ENCODE measurements around the gene PITX2.

GRCh38 chr4:110643096-110643495 lies 20.2 kb upstream of the PITX2 start:
- no peak for TF ChIP-seq ZFP3 (CRISPR knock-in tag; IDR thresholded peaks at IDR 0.05)
- TF ChIP-seq, protein P1, sequence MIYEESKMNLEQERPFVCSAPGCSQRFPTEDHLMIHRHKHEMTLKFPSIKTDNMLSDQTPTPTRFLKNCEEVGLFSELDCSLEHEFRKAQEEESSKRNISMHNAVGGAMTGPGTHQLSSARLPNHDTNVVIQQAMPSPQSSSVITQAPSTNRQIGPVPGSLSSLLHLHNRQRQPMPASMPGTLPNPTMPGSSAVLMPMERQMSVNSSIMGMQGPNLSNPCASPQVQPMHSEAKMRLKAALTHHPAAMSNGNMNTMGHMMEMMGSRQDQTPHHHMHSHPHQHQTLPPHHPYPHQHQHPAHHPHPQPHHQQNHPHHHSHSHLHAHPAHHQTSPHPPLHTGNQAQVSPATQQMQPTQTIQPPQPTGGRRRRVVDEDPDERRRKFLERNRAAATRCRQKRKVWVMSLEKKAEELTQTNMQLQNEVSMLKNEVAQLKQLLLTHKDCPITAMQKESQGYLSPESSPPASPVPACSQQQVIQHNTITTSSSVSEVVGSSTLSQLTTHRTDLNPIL (CRISPR knock-in tag; IDR thresholded peaks at IDR 0.05; ENCODE audit: low read depth), result no peak

All from SK-N-SH treated with all-trans-retinoic acid at 6 μM for 48 hours (cell line).